Measurements from ENCODE around the gene PDLIM1.
A peak's percentile ranks its signal among the peaks of the same experiment; 100 is the strongest.

PDLIM1 gene

DNA sequence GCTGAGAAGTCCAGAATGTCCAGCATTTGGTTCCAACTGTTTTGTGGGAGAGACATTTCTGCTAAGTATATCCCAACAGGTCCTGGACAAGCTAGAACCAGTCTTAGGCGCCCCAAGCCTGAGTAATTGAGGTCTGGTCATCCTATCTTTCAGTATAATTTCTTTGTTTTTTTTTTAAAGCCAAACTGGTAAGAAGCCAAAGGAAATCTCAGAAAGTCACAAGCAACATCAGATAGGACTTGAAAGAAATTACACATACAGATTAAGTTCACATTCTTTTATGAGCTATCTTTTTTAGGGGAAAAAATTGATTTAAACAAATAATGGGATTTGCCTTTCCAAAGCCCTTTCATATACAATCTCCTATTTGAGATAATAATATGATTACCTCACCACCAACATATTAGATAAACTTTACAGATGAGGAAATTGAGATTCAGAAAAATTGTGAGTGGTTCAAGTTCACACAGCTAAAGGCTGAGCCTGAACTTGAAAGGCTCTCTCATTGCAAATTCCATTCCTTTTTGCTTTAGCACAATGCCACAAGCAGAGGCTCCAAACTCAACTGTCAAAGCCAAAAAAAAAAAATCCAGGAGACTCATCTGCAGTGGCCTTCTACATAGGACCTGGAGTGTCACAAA, 15.0 kb downstream of the PDLIM1 start:
- no peak for DNase-seq (ENCODE audit: extremely low read depth, low read depth)
- TF ChIP-seq, protein P1, sequence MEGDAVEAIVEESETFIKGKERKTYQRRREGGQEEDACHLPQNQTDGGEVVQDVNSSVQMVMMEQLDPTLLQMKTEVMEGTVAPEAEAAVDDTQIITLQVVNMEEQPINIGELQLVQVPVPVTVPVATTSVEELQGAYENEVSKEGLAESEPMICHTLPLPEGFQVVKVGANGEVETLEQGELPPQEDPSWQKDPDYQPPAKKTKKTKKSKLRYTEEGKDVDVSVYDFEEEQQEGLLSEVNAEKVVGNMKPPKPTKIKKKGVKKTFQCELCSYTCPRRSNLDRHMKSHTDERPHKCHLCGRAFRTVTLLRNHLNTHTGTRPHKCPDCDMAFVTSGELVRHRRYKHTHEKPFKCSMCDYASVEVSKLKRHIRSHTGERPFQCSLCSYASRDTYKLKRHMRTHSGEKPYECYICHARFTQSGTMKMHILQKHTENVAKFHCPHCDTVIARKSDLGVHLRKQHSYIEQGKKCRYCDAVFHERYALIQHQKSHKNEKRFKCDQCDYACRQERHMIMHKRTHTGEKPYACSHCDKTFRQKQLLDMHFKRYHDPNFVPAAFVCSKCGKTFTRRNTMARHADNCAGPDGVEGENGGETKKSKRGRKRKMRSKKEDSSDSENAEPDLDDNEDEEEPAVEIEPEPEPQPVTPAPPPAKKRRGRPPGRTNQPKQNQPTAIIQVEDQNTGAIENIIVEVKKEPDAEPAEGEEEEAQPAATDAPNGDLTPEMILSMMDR (IDR thresholded peaks at IDR 0.05; ENCODE audit: low read depth, low read length), result no peak

DNA sequence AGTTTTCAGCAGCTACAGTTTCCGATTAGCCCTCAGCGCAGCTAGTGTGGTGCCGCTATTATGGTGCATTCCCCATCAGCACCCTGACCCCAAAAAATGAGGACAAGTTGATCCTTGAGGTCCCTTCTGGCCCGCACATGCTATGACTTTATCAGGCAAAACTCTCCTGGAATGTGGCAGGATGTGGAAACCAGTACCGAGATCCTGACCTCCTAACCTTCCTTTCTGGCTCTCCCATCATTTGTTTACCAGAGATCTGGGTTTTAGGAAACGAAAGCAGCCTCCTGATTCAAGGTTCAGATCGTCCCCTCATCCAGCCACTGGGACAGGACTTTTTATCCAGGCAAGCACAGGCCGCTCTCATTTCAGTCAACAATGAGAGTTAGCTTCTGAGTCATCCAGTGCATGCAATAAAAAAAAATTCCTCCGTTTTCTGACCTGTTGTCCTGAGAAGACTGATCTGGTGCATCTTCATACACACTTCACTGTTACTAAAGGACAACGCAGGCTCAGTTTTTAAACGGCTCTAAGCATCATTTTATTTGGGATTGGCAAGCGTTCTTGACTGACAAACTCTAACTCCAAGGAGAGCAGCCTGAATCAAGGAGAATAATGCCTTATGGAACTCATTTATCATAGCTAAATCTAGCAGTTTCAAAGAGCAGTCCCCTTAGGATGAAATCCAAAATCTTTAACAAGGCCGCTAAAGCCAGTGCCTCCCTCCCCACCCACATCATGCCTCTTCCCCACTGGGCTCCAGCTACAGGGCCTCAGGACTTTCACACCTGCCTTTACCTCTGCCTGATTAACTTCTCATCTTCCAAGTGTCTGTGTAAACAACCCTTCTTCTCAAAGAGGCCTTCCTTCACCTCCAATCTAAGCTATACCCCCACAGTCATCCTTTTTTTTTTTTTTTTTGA, 17.1 kb downstream of the PDLIM1 start:
- TF ChIP-seq, protein P1 (IDR thresholded peaks at IDR 0.05; ENCODE audit: low read depth, low read length), result no peak
- DNase-seq (ENCODE audit: extremely low read depth, low read depth), result peak; percentile 64

DNA sequence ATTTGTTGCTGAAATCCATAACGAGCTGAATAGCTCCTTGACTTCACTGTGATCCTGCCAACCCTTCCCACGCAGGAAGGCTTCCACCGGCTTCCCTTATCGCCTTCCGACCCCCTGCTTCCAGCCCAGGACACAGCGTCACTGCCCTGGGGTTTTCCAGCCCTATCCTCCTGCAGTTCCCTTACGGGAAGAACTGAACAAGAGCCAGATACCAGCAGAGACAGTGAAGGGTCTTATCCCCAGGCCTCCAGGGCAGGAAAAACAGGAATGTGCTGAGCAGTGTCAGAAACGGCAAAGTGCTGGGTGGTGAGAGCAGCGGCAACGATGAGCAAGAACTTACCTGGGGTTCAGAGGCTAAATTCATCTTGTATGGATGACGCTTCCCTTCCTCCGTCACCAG, 22.4 kb downstream of the PDLIM1 start:
- no peak for DNase-seq (ENCODE audit: extremely low read depth, low read depth)
- TF ChIP-seq, protein P1 (IDR thresholded peaks at IDR 0.05; ENCODE audit: low read depth, low read length), result no peak

DNA sequence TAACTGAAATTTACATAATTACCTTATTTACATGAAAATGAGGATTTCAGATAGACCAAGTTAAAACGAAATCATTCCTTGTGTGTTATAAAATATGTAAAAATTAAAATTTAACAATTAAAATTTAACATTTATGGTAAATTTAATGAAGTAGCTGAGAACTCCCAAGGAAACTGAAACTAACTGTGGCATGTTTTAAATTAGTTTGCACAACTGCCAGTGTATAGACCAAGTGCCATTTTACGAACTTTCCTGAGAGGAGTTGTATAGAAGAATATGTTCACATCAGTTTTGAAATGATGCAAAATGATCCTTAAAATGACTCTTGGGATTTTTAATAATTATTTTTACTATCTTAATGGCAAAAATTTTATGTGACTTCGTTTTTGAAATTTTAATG, 23.6 kb downstream of the PDLIM1 start:
- TF ChIP-seq, protein P1 (IDR thresholded peaks at IDR 0.05; ENCODE audit: low read depth, low read length), result no peak
- no peak for DNase-seq (ENCODE audit: extremely low read depth, low read depth)

DNA sequence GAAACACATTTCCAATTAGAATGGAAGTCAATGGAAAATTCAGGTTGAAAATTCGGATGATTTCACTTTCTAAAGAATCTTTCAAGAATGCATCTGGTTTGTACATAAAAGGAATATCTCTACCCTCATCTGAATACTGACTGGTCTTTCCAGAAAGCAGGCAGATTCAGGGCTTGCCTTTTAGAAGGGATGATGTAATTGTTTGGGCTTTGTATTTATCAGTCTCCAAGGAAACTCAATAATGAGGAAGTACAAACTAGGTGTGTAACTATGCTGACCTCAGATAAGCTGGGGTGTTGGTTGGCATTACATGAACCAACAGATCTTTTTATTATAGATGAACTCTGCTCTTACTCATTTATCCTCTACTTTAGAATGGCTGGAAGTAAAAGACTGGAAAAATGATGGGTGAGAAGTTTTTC, 24.1 kb downstream of the PDLIM1 start:
- peak; percentile 62 for DNase-seq (ENCODE audit: extremely low read depth, low read depth)
- TF ChIP-seq, protein P1 (IDR thresholded peaks at IDR 0.05; ENCODE audit: low read depth, low read length), result no peak

DNA sequence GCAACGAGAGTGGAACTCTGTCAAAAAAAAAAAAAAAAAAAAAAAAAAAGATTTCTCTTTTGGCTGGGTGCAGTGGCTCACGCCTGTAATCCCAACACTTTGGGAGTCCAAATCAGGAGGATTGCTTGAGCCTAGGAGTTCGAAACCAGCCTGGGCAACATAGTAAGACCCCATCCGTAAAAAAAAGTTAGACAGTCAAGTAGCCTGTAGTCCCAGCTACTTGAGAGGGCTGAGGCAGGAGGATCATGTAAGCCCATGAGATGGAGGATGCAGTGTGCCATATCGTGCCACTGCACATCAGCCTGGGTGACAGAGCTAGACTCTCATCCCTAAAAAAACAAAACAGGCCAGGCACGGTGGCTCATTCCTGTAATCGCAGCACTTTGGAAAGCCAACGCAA, 25.2 kb downstream of the PDLIM1 start:
- TF ChIP-seq, protein P1 (IDR thresholded peaks at IDR 0.05; ENCODE audit: low read depth, low read length), result no peak
- DNase-seq (ENCODE audit: extremely low read depth, low read depth), result no peak

Data from AG09319 (cell line).